ENCODE results near the gene TRMT61B. TPM values are rescaled to one million over a fixed set of nuclear protein-coding genes. Genes with fewer than 3 reads are reported as not detected.

The TRMT61B gene
- total RNA-seq, 1 experiment from 2014 or later, result 13.6 TPM

DNA sequence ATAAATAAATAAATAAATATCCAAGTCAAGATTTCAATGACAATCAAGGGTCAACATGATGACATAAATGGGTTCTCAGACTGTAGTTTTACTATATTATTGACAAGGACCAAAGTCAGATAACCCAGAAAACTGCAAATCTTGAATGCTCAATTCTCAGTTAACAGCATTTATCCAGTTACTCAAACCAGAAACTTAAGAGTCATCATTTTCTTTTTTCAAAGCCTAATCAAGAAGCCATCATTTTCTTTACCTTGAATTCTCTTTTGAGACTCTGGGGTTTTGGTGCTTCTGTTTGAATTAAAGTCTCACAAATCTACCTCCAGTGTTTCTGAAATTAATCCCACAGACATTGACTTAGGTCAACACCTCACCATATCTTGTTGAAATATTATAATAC, 14.1 kb downstream of the TRMT61B start:
- no peak for DNase-seq (ENCODE audit: low read depth)

DNA sequence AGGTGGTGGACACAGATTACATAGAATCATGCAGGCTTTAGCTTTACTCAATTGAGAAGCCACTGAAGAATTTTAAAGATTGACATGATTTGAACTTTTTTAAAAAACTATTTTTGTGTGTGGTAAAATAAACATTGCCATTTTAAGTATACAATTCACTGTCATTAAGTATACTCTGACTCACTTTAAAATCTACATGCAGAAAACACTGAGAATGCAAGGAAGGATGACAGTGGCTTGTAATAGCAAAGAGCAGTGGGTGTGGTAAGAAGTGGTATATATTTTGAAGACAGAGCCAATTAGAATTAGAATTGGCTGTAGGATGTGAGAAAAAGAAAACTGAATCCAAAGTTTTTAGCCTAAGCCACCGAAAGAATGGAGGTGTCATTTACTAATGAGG, 14.9 kb downstream of the TRMT61B start:
- no peak for DNase-seq (ENCODE audit: low read depth)

DNA sequence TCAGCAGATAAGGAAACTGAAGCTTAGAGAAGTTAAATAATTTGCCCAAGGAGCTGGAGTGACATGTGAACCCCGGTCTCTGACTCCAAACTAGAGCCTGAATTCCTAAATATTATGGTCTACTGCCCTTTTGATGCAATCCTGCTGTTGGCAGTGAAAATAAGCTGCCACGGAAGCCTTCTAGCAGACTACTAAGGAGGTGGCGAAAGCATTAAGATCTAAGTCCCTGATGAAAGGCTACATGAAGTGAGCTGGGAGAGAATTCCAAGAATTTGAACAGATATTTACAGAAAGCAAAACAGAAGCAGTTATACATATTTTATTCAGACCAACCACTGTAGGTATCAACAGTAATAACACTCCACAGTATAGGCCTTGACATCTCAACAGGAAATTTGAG, 28.1 kb downstream of the TRMT61B start:
- no peak for DNase-seq (ENCODE audit: low read depth)

DNA sequence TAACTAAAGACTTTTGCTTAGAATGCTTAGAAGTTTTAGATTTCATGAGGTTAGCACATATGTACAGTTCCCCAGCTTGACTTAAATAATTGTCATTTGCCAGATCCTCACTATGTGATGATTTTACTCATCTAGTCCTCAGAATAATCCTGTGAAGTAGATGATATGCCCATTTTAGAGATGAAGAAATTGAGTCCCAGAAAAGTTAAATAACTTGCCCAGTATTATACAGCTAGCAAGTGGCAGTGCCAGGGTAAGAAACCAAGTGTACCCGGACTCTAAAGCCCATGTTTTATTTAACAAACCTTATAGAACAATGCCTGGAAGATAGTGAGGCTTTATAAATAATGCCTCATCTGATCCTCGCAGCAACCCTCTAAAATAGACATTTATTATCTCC, 31.1 kb downstream of the TRMT61B start:
- DNase-seq (ENCODE audit: low read depth), result no peak

DNA sequence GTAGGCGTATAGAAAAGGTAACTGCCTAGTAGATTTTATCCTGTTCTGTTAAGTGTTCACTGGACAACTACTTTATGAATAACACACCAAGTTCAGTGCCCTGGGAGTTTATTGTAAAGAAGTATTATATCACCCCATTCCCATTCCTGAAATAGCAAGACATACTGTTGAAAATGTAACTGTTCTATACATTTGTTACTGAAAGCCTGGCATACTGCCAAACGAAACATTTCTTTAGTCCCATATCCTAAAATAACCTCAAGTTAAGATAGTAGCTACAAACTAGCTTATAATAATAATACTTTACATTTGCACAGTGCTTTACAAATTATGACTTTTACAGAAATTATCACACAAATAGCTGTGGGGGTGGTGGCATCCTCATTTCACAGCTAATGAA, 34.3 kb downstream of the TRMT61B start:
- no peak for DNase-seq (ENCODE audit: low read depth)

DNA sequence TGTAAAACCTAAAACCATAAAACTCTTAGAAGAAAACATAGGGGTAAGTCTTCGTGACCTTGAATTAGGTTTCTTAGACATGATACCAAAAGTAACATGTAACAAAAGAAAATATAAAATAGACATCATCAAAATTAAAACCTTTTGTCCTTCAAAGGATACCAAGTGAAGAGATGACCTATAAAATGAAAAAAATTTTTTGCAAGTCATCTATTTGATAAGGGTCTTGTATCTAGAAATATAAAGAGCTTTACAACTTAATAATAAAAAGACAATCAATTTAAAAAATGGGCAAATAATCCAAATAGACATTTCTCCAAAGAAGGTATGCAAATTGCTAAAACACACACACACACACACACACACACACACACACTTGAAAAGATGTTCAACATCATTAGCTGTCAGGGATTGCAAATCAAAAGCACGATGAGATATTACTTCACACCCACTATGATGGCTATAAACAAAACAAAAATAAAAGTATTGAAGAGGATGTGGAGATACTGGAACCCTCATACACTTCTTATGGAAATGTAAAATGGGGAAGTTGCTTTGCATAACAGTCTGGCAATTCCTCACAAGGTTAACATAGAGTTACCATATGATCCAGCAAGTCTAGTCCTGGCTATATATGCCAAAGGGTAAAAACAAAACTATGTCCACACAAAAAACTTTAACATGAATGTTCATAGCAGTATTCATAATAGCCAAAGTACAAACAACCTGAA, 36.2 kb downstream of the TRMT61B start:
- no peak for DNase-seq (ENCODE audit: low read depth)

DNA sequence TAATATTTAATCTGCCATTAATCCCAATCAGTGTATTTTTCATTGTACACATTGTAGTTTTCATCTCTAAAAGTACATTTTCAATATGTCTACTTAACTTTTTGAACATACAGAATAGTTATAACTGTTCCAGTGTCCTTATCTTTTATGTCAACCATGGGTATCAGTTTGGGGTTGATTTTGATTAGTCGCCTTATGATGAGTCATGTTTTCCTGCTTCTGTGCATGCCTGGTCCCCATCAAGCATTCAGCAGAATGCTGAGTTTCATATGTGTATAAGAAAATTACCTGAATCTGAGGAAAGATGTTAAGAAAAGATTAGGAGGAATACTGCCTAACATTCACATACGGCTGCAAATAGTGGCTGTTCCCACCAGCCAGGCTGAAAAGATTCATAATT, 41.7 kb downstream of the TRMT61B start:
- no peak for DNase-seq (ENCODE audit: low read depth)

DNA sequence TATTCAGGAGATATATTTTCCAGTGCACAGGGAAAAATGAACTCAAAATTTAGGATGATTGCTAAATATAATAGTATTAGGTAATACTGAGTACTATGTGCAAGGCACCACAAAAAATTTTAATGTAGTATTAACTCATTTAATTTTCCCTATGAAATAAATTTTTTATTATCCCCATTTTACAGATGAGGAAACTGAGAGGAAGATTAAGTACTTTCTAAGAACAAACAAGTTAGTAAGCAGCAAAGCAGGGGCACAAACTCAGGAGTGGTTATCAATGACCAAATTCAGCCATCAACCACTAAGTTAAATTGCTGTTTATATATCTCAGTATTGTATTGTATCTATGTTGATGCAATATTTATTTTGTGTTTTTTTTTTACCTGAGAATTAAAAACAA, 45.2 kb downstream of the TRMT61B start:
- no peak for DNase-seq (ENCODE audit: low read depth)

DNA sequence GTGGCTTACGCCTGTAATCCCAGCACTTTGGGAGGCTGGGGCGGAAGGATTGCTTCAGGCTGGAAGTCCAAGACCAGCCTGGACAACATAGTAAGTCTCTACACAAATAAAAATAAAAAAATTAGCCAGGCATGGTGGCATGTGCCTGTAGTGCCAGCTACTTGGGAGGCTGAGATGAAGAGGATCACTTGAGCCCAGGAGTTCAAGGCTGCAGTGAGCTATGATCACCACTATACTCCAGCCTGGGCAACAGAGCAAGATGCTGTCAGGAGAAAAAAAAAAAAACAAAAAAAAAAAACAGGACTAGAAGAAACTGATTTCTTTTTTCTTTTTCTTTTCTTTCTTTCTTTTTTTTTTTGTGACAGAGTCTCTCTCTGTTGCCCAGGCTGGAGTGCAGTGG, 45.9 kb downstream of the TRMT61B start:
- DNase-seq (ENCODE audit: low read depth), result no peak

DNA sequence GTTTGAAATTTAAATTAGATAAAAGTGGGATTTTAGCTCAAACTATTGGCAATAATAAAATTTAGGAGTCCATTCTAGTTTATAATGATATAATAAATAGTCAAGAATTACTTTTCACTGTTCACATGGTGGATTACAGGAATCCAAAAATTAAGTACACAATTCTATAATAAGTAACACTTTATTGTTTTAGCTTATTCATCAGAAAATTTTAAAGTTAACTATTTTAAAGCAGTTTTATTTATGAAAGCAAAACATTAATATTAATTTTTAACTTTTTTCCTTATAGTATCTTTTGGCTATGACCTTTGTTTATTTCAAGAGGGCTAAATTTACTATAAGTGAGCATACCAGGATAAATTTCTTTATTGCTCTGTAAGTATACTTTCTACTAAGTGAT, 48.1 kb downstream of the TRMT61B start:
- no peak for DNase-seq (ENCODE audit: low read depth)

DNA sequence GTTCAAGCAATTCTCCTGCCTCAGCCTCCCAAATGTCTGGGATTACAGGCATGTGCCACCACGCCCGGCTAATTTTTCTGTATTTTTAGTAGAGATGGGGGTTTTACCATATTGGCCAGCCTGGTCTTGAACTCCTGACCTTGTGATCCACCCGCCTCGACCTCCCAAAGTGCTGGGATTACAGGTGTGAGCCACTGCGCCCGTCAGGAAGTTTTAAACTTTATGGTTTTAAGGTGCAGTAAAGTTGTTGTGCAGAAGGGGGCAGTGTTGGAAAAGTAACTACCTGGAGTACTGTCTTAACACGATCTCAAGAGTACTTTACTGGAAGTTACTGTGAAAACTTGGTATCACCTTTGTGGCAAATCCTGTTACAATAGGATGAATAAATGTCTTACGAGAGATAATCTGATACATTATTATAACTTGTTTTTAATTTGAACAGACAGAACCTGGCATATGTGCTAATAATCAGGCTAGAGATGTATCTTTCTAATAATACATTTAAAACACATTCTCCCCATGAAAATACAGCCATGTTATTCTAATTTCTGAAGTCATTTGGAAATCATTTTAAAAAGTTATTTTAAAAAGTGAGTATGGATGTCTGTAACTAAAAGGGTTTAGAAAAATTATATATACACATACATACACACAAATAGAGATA, 48.7 kb downstream of the TRMT61B start:
- DNase-seq (ENCODE audit: low read depth), result peak; percentile 55

DNA sequence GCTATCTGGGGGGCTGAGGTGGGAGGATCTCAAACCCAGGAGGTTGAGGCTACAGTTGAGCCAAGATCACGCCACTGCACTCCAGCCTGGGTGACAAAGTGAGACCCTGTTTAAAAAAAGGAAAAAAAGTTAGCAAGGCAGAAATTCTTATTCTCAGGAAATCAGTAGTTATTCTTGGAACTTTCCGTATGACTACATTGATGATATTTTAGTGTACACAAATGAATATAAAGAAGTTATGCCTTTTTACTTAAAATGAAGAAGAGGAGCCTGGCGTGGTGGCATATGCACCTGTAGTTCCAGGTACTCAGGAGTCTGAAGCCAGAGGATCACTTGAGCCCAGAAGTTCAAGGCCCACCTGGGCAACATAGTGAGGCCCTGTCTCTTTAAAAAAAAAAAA, 52.1 kb downstream of the TRMT61B start:
- no peak for DNase-seq (ENCODE audit: low read depth)

DNA sequence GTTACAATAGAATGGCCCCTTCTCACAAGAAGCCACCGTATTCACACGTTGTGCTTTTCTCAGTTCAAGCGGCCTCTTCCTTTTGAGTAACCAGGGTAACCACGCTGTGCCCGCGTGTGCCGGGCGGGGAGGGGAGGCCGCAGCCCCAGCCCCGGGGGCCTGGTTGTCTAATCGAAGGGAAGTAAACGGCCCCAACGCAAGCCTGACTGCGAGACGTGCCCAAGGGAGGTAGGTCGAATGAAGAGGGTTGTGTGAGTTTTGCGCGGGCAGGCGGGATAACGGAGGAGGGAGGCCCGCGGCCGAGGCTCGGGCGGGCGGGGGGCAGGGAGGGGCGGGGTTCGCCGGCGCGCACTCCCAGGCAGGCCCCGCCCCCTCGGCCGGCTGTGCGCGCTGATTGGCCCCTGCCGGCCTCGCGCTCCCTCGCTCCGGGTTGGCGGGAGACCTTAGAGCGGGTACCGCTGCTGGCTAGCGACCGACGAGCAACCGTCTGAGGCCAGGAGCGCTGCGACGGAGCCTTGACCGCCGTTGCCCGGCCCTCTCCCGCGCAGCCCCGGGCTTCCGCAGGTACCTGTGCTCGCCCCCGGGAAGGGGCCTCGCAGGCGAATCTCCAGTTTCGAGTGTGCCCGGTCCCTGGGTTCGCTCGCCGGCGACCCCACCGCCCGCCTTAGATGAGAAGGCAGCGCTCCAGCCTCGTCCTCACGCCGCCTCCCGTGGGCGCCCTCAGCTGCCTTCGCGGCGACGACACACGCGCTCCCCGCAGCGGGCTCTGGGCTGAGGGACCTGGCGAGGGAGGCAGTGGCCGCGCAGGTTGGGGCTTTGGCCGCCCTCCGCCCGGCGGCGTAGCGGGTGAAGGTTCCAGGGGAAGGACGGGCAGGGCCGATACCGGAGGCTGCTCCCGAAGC, 59.5 kb downstream of the TRMT61B start, which contains the start of gene SPDYA:
SPDYA (plus strand) TSS at position 451 of the 902 bp plus-strand sequence. CDS start 5,181 bp downstream, outside the sequence.
- DNase-seq (ENCODE audit: low read depth), result peak; percentile 48

DNA sequence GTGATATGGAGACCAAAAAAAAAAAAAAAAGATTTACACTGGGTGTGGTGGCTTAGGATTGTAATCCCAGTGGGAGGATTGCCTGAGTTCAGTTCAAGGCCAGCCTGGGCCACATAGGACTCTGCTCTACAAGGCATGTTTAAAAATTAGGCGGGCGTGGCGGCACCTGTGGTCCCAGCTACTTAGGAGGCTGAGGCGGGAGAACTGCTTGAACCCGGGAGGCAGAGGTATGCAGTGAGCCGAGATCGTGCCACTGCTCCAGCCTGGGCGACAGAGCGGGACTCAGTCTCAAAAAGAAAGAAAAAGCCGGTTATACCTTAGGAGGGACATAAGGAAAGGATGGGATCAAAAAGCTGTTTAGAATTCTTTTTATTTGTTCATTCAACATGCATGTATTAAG, 60.2 kb downstream of the TRMT61B start:
- peak; percentile 7 for DNase-seq (ENCODE audit: low read depth)

DNA sequence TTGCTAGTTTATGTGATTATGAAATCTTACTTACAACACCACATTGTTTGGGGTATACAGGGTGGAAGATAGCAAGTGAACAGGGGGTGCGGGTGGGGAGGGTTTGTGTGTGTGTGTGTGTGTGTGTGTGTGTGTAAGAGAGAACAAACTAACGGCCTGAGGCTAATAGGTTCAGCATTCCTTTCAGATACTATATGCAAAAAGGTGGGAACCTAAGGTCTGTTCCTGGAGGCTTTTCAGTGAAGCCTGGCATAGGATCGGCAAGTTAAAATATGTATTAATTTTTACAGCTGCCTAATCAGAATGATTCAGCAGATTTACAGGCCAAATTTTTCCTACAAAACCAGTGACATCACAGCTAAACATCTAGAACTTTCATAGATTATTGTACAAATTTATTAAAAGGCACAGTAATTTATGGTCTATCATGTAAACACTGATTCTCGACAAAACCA, 67.1 kb downstream of the TRMT61B start:
- no peak for DNase-seq (ENCODE audit: low read depth)

DNA sequence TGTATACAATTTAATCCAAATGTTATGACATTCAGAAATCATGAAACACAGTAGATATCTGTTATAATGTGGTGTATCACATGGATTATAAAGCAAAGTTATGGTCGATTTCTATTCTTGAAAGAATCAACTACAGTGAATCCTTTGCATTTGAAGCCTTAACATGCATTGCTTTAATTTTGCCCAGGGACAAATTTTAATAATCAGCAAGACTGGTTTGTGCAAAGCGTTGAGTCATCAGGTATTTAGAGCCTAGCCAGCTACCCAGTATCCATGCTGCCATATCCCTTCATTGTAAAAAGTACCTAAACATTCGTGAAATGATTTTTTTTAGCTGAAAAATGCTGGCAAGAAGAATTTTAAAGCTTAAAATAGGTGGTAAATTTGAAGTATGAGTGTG, 68.4 kb downstream of the TRMT61B start:
- DNase-seq (ENCODE audit: low read depth), result no peak

Other genes with a start within 250 kb of the TRMT61B start
- 286 and 356 TPM in 2 replicates for gene PPP1CB, start 118.5 kb downstream of the TRMT61B start, total RNA-seq (2014; rRNA removed; shearing (Covaris generic))
- gene SPDYA, start 59.5 kb downstream of the TRMT61B start, total RNA-seq (2014; rRNA removed; shearing (Covaris generic)), result 0.68 and 0.86 TPM in 2 replicates
- gene WDR43, start 24.4 kb upstream of the TRMT61B start, total RNA-seq (2014; rRNA removed; shearing (Covaris generic)), result 108 and 111 TPM in 2 replicates
- gene TOGARAM2, start 111.0 kb upstream of the TRMT61B start, total RNA-seq (2014; rRNA removed; shearing (Covaris generic)), result 0.29 TPM in 1 of 2 replicates, not detected in the other
- not detected in 2 replicates for gene PCARE, start 204.2 kb upstream of the TRMT61B start, total RNA-seq (2014; rRNA removed; shearing (Covaris generic))
- 16.1 and 17.7 TPM in 2 replicates for gene CLIP4, start 245.1 kb upstream of the TRMT61B start, total RNA-seq (2014; rRNA removed; shearing (Covaris generic))